Measurements from ENCODE around the gene ZNHIT2. TPM values are rescaled to one million over a fixed set of nuclear protein-coding genes. Genes with fewer than 3 reads are reported as not detected.

The ZNHIT2 gene
- total and polyA plus RNA-seq, 2 of the 13 experiments (the other 11 are each of a cell fraction or from before 2014, with no cell fraction given): 1.1 to 6.5 TPM

GRCh38 chr11:65083834-65084597 lies 33.5 kb downstream of the ZNHIT2 start, which contains the start of the genes CDCA5 and ZFPL1 (continued):
- TF ChIP-seq BRF2 (CRISPR knock-in tag; IDR thresholded peaks at IDR 0.05) (0 out of 2 replicates have a peak, but pooled peaks have one; percentile 44), CEBPG (CRISPR knock-in tag; IDR thresholded peaks at IDR 0.05) (no peak; the same call in none of the 2 replicates), SRY (CRISPR knock-in tag; IDR thresholded peaks at IDR 0.05) (no peak; the same call in 1 of the 2 replicates), MTA1 (CRISPR knock-in tag; IDR thresholded peaks at IDR 0.05; ENCODE audit: borderline replicate concordance) (peak; percentile 82), PAXIP1 (CRISPR knock-in tag; conservative IDR thresholded peaks at IDR 0.05) (peak; percentile 54), ZNF672 (CRISPR knock-in tag; IDR thresholded peaks at IDR 0.05) (peak; percentile 53; the same call in 1 of the 2 replicates), FOXM1 (CRISPR knock-in tag; IDR thresholded peaks at IDR 0.05) (no peak), ZNF589 (CRISPR knock-in tag; conservative IDR thresholded peaks at IDR 0.05) (peak; percentile 91), CREM (IDR thresholded peaks at IDR 0.05) (peak; percentile 98), CREM (CRISPR knock-in tag; IDR thresholded peaks at IDR 0.05) (peak; percentile 90), SMARCE1 (IDR thresholded peaks at IDR 0.05; ENCODE audit: borderline replicate concordance) (no peak), ZKSCAN8 (CRISPR knock-in tag; IDR thresholded peaks at IDR 0.05; ENCODE audit: borderline replicate concordance) (peak; percentile 67; the same call in 1 of the 2 replicates), ZFP36L1 (CRISPR knock-in tag; IDR thresholded peaks at IDR 0.05) (peak; percentile 64; the same call in 1 of the 2 replicates), ZNF235 (CRISPR knock-in tag; IDR thresholded peaks at IDR 0.05; ENCODE audit: borderline replicate concordance) (no peak), ZNF772 (CRISPR knock-in tag; IDR thresholded peaks at IDR 0.05) (no peak; the same call in 1 of the 2 replicates), GATAD2A (CRISPR knock-in tag; IDR thresholded peaks at IDR 0.05) (peak; percentile 66)
- TF ChIP-seq, protein P1, sequence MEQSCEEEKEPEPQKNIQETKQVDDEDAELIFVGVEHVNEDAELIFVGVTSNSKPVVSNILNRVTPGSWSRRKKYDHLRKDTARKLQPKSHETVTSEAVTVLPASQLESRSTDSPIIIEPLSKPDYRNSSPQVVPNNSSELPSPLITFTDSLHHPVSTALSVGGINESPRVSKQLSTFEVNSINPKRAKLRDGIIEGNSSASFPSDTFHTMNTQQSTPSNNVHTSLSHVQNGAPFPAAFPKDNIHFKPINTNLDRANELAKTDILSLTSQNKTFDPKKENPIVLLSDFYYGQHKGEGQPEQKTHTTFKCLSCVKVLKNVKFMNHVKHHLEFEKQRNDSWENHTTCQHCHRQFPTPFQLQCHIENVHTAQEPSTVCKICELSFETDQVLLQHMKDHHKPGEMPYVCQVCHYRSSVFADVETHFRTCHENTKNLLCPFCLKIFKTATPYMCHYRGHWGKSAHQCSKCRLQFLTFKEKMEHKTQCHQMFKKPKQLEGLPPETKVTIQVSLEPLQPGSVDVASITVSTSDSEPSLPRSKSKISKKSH (CRISPR knock-in tag; IDR thresholded peaks at IDR 0.05; ENCODE audit: borderline replicate concordance): no peak
- TF ChIP-seq, protein P2, sequence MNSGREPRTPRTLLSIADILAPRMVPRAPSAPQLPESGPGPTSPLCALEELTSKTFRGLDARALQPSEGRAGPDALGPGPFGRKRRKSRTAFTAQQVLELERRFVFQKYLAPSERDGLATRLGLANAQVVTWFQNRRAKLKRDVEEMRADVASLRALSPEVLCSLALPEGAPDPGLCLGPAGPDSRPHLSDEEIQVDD (CRISPR knock-in tag; IDR thresholded peaks at IDR 0.05; ENCODE audit: borderline replicate concordance): 0 out of 2 replicates have a peak, but pooled peaks have one; percentile 37
- TF ChIP-seq, protein P3, sequence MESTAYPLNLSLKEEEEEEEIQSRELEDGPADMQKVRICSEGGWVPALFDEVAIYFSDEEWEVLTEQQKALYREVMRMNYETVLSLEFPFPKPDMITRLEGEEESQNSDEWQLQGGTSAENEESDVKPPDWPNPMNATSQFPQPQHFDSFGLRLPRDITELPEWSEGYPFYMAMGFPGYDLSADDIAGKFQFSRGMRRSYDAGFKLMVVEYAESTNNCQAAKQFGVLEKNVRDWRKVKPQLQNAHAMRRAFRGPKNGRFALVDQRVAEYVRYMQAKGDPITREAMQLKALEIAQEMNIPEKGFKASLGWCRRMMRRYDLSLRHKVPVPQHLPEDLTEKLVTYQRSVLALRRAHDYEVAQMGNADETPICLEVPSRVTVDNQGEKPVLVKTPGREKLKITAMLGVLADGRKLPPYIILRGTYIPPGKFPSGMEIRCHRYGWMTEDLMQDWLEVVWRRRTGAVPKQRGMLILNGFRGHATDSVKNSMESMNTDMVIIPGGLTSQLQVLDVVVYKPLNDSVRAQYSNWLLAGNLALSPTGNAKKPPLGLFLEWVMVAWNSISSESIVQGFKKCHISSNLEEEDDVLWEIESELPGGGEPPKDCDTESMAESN (CRISPR knock-in tag; conservative IDR thresholded peaks at IDR 0.05): peak; percentile 88
